Brain microvascular endothelial cell (primary cell): ENCODE measurements around the gene TOR1A.
"Not testable (repeated sequence)": the region's sequence is repeated elsewhere in the genome, so short reads cannot be mapped to it uniquely, and the experiment has no call there.

ENCODE experiments used
- DNase-seq: peaks from one replicate; pipeline ENCODE4 v3.0.0-alpha.2; 2020
- H3K27ac ChIP-seq: fragments of 250-450 bp; sonication (Bioruptor Pico); 2 replicates; pipeline ENCODE4 v1.5.1; 2020; ENCODE audit warnings: mild to moderate bottlenecking, moderate library complexity
- H3K27me3 ChIP-seq: fragments of 250-450 bp; sonication (Bioruptor Pico); replicated peaks from 2 replicates; pipeline ENCODE4 v1.5.1; 2020; ENCODE audit warnings: mild to moderate bottlenecking
- H3K36me3 ChIP-seq: fragments of 250-450 bp; sonication (Bioruptor Pico); replicated peaks from 2 replicates; pipeline ENCODE4 v1.5.1; 2020; ENCODE audit warnings: mild to moderate bottlenecking
- H3K4me3 ChIP-seq: 2 replicates; pipeline ENCODE4 v1.5.1; 2011; ENCODE audit warnings: low read depth, mild to moderate bottlenecking, control low read depth, low read length, moderate library complexity
- in situ Hi-C: cut with HindIII; loops from 2 replicates; pipeline ENCODE4 v1.10.0; 2017; ENCODE audit warnings: low sequenced_read_pairs, low pct_ligation_motif_present
- TF ChIP-seq, protein P1 (sequence below): IDR thresholded peaks from 2 replicates; pipeline ENCODE4 v1.5.1; 2011; ENCODE audit warnings: low read depth, mild to moderate bottlenecking, moderate library complexity, low read length, control low read depth, inconsistent platforms; ENCODE audit errors: missing control alignments

Gene TOR1A

DNA sequence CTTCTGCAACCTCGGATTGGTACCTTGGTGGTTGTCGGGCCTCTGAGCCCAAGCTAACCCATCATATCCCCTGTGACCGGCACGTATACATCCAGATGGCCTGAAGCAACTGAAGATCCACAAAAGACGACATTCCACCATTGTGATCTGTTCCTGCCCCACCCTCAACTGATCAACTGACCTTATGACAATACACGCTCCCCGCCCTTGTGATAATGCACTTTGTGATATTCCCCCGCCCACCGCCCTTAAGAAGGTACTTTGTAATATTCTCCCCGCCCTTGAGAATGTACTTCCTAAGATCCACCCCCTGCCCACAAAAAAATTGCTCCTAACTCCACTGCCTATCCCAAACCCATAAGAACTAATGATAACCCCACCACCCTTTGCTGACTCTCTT is 37.5 kb downstream of the TOR1A start:
- TF ChIP-seq, protein P1, sequence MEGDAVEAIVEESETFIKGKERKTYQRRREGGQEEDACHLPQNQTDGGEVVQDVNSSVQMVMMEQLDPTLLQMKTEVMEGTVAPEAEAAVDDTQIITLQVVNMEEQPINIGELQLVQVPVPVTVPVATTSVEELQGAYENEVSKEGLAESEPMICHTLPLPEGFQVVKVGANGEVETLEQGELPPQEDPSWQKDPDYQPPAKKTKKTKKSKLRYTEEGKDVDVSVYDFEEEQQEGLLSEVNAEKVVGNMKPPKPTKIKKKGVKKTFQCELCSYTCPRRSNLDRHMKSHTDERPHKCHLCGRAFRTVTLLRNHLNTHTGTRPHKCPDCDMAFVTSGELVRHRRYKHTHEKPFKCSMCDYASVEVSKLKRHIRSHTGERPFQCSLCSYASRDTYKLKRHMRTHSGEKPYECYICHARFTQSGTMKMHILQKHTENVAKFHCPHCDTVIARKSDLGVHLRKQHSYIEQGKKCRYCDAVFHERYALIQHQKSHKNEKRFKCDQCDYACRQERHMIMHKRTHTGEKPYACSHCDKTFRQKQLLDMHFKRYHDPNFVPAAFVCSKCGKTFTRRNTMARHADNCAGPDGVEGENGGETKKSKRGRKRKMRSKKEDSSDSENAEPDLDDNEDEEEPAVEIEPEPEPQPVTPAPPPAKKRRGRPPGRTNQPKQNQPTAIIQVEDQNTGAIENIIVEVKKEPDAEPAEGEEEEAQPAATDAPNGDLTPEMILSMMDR, result no peak

GRCh38 chr9:129785866-129786265 is 38.1 kb downstream of the TOR1A start:
- TF ChIP-seq, protein P1, result no peak
- no peak overlapping the region for H3K27ac ChIP-seq
- in situ Hi-C loops, result no loop called here
- no peaks in the 10 kb centered on the region for H3K27me3 ChIP-seq
- DNase-seq, result no peak
- no peaks in the 10 kb centered on the region for H3K36me3 ChIP-seq
- no peak overlapping the region for H3K4me3 ChIP-seq

More for the DNA sequence above, 37.5 kb downstream of the TOR1A start:
- DNase-seq, result no peak
- no peaks in the 10 kb centered on the region for H3K27me3 ChIP-seq
- no peaks in the 10 kb centered on the region for H3K36me3 ChIP-seq
- H3K27ac ChIP-seq, result no peak overlapping the region
- in situ Hi-C loops, result no loop called here
- H3K4me3 ChIP-seq, result no peak overlapping the region

GRCh38 chr9:129784970-129785369 is 39.0 kb downstream of the TOR1A start:
- H3K27ac ChIP-seq, DNase-seq, in situ Hi-C loops, H3K27me3 ChIP-seq, H3K36me3 ChIP-seq, H3K4me3 ChIP-seq: not testable (repeated sequence)

DNA sequence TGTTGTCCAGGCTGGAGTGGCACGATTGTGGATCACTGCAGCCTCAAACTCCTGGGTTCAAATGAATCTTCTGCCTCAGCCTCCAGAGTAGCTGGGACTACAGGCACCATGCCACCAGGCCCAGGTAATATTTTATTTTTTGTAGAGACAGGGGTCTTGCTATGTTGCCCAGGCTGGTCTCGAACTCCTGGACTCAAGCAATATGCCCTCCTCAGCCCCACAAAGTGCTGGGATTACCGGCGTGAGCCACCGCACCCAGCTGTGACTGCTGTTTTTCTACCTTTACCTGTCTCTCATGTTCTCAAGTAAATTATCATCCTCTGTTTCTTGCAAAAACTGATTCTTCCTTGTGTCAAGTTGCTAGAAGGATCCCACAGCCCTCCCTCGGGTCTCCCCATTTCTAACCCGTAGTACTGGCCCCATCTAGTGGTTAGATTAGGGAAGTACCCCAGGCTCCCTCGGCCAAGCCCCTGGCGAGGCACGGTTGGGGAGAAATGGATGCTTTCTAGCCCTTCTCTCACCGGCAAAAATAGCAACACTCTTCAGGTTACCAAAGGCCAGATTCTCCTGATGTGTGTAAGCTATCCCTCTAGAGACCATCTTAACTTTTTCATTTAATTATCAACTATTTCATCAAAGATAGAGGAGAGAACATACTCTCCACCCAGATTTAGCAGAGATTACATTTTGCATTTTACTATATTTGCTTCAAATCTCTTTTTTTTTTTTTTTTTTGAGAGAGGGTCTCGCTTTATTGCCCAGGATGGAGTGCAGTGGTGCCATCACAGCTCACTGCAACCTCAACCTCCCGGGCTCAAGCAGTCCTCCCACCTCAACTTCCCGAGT is 40.2 kb downstream of the TOR1A start:
- Histone ChIP-seq H3K27ac (no peak overlapping the region), H3K4me3 (no peak overlapping the region), H3K36me3 (no peaks in the 10 kb centered on the region), H3K27me3 (no peaks in the 10 kb centered on the region)
- in situ Hi-C loops, result no loop called here
- TF ChIP-seq, protein P1, result peak; percentile 94
- peak; percentile 60 for DNase-seq

GRCh38 chr9:129781981-129782380 is 42.0 kb downstream of the TOR1A start:
- H3K36me3 ChIP-seq, result no peaks in the 10 kb centered on the region
- H3K4me3 ChIP-seq, result no peak overlapping the region
- no peak for DNase-seq
- TF ChIP-seq, protein P1, result no peak
- no peaks in the 10 kb centered on the region for H3K27me3 ChIP-seq
- in situ Hi-C loops, result no loop called here
- no peak overlapping the region for H3K27ac ChIP-seq

GRCh38 chr9:129781131-129781530 is 42.8 kb downstream of the TOR1A start:
- TF ChIP-seq, protein P1, result no peak
- DNase-seq, result no peak
- H3K27ac ChIP-seq, result no peak overlapping the region
- no peak overlapping the region for H3K4me3 ChIP-seq
- H3K27me3 ChIP-seq, result no peaks in the 10 kb centered on the region
- no peaks in the 10 kb centered on the region for H3K36me3 ChIP-seq
- in situ Hi-C loops, result no loop called here
